Measurements from ENCODE around the gene MRPL52.

- TF ChIP-seq, protein P1, sequence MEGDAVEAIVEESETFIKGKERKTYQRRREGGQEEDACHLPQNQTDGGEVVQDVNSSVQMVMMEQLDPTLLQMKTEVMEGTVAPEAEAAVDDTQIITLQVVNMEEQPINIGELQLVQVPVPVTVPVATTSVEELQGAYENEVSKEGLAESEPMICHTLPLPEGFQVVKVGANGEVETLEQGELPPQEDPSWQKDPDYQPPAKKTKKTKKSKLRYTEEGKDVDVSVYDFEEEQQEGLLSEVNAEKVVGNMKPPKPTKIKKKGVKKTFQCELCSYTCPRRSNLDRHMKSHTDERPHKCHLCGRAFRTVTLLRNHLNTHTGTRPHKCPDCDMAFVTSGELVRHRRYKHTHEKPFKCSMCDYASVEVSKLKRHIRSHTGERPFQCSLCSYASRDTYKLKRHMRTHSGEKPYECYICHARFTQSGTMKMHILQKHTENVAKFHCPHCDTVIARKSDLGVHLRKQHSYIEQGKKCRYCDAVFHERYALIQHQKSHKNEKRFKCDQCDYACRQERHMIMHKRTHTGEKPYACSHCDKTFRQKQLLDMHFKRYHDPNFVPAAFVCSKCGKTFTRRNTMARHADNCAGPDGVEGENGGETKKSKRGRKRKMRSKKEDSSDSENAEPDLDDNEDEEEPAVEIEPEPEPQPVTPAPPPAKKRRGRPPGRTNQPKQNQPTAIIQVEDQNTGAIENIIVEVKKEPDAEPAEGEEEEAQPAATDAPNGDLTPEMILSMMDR (IDR thresholded peaks at IDR 0.05): no peak
- no peak for TF ChIP-seq POLR2AphosphoS5 (IDR thresholded peaks at IDR 0.05)
Observed at GRCh38 chr14:22824711-22825359, 4.9 kb upstream of the MRPL52 start.

Data from suprapubic skin (tissue), 3 donors.